IMR-90 (cell line): Measurements from ENCODE around the gene FHDC1.

Source experiments
- BHLHE40 ChIP-seq: fragments of 150-350 bp; IDR thresholded peaks from 2 replicates; pipeline ENCODE4 v1.6.1; 2016; ENCODE audit warnings: mild to moderate bottlenecking, low read depth, low read length
- CEBPB ChIP-seq: IDR thresholded peaks from 2 replicates; pipeline ENCODE4 v1.6.1; 2012; ENCODE audit warnings: low read depth, low read length, improper control_type of control experiment
- CTCF ChIP-seq: conservative IDR thresholded peaks from 2 replicates; pipeline ENCODE4 v1.5.1; 2012; ENCODE audit warnings: mild to moderate bottlenecking, low read depth, low read length, improper control_type of control experiment
- FOS ChIP-seq: fragments of 150-350 bp; IDR thresholded peaks from 2 replicates; pipeline ENCODE4 v1.6.1; 2016; ENCODE audit warnings: low read depth, low read length
- MAFK ChIP-seq: IDR thresholded peaks from 2 replicates; pipeline ENCODE4 v1.6.1; 2012; ENCODE audit warnings: low read depth, low read length, improper control_type of control experiment
- MAZ ChIP-seq: IDR thresholded peaks from 2 replicates; pipeline ENCODE4 v1.6.1; 2012; ENCODE audit warnings: low read depth, mild to moderate bottlenecking, low read length, improper control_type of control experiment, moderate library complexity, borderline replicate concordance
- MXI1 ChIP-seq: IDR thresholded peaks from 2 replicates; pipeline ENCODE4 v1.6.1; 2012; ENCODE audit warnings: low read depth, mild to moderate bottlenecking, low read length, moderate library complexity, borderline replicate concordance
- NFE2L2 ChIP-seq: fragments of 150-350 bp; IDR thresholded peaks from 2 replicates; pipeline ENCODE4 v1.6.1; 2016; ENCODE audit warnings: low read depth, mild to moderate bottlenecking, low read length
- POLR2A ChIP-seq: IDR thresholded peaks from 2 replicates; pipeline ENCODE4 v1.6.1; 2012; ENCODE audit warnings: mild to moderate bottlenecking, low read depth, low read length
- RAD21 ChIP-seq: IDR thresholded peaks from 2 replicates; pipeline ENCODE4 v1.6.1; 2012; ENCODE audit warnings: low read length, improper control_type of control experiment
- USF2 ChIP-seq: fragments of 150-350 bp; IDR thresholded peaks from 2 replicates; pipeline ENCODE4 v1.6.1; 2017; ENCODE audit warnings: mild to moderate bottlenecking, antibody characterized with exemption, low read length, low read depth
- TF ChIP-seq, protein P1 (sequence below): fragments of 150-350 bp; IDR thresholded peaks from 2 replicates; pipeline ENCODE4 v1.6.1; 2016; ENCODE audit warnings: low read depth, mild to moderate bottlenecking, low read length, moderate library complexity, borderline replicate concordance

- TF ChIP-seq POLR2A = no peak
- no peak for TF ChIP-seq CTCF
- no peak for TF ChIP-seq MAZ
- TF ChIP-seq MAFK = no peak
- no peak for TF ChIP-seq CEBPB
- TF ChIP-seq USF2 = no peak
- no peak for TF ChIP-seq RAD21
- TF ChIP-seq MXI1 = no peak
- no peak for TF ChIP-seq BHLHE40
- TF ChIP-seq, protein P1, sequence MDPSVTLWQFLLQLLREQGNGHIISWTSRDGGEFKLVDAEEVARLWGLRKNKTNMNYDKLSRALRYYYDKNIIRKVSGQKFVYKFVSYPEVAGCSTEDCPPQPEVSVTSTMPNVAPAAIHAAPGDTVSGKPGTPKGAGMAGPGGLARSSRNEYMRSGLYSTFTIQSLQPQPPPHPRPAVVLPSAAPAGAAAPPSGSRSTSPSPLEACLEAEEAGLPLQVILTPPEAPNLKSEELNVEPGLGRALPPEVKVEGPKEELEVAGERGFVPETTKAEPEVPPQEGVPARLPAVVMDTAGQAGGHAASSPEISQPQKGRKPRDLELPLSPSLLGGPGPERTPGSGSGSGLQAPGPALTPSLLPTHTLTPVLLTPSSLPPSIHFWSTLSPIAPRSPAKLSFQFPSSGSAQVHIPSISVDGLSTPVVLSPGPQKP = no peak
- TF ChIP-seq FOS = no peak
- no peak for TF ChIP-seq NFE2L2
Measured at GRCh38 chr4:152994038-152994437, 57.9 kb downstream of the FHDC1 start.
